ENCODE data around the gene IL25.

DNA sequence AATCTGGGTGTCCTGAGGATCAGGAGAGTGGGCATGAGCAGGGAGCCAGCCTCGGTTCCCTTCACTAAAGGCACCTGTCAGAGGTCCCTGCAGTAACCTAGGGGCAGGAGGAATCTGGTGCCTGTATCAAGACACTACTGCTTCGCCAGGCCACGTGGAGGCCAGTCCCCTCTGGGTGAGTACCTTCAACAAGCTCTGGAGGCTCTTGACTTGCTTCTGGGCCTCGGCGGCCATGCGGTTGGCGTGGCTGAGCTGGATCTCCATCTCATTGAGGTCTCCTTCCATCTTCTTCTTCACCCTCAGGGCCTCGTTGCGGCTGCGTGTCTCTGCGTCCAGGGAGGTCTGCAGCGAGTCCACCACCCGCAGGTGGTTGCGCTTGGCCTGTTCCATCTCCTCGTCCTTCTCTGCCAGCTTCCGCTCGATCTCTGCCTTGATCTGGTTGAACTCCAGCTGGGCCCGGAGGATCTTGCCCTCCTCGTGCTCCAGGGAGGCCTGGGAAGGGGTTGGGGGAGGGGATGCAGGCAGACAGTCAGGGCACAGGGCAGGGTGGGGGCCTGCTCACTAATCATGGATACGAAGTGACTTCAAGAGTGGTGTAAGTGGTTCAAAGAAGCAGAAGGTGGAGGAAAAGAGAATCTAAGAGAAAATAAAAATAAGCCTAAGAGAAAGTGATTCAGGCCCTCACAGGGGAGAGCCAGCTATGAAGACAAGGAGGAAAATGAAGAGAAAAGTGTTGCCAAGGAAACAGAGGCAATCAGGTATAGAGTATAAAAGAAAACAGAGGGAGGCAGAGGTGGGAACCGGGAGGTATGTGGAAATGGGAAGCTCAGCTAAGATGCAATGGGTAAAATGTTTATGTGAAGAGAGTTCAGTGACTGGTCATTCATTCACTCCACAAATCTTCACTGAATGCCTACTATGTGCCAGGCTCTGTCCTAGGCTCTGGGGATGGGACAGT lies 43.5 kb downstream of the IL25 start:
- TF ChIP-seq, protein P1, sequence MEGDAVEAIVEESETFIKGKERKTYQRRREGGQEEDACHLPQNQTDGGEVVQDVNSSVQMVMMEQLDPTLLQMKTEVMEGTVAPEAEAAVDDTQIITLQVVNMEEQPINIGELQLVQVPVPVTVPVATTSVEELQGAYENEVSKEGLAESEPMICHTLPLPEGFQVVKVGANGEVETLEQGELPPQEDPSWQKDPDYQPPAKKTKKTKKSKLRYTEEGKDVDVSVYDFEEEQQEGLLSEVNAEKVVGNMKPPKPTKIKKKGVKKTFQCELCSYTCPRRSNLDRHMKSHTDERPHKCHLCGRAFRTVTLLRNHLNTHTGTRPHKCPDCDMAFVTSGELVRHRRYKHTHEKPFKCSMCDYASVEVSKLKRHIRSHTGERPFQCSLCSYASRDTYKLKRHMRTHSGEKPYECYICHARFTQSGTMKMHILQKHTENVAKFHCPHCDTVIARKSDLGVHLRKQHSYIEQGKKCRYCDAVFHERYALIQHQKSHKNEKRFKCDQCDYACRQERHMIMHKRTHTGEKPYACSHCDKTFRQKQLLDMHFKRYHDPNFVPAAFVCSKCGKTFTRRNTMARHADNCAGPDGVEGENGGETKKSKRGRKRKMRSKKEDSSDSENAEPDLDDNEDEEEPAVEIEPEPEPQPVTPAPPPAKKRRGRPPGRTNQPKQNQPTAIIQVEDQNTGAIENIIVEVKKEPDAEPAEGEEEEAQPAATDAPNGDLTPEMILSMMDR (IDR thresholded peaks at IDR 0.05; ENCODE audit: borderline replicate concordance, extremely low read depth, low read length, poor library complexity, severe bottlenecking), result no peak
- no peak for TF ChIP-seq EZH2 (IDR thresholded peaks at IDR 0.05; ENCODE audit: borderline replicate concordance, low read depth, low read length, severe bottlenecking)
